ENCODE results near the gene COBL. TPM values are rescaled to one million over a fixed set of nuclear protein-coding genes. Genes with fewer than 3 reads are reported as not detected.

COBL gene
- total and polyA plus RNA-seq, 9 of the 15 experiments (the other 6 are each of a cell fraction or from before 2014, with no cell fraction given) = 0.01 to 2.4 (median 0.09) TPM; not detected in 3

- Histone ChIP-seq H3K9ac (ENCODE audit: insufficient read depth in 1 of 2, low read depth in 2 of 2, low read length in 2 of 2) (no peak overlapping the region), H3K4me3 (no peak overlapping the region), H3K9me3 (replicated peaks; ENCODE audit: control insufficient read depth, insufficient read depth, low read depth, low read length) (no peaks in the 10 kb centered on the region), H3K4me2 (ENCODE audit: insufficient read depth, low read length) (no peak overlapping the region), H3K27ac (ENCODE audit: extremely low read depth, low read depth, low read length) (no peak overlapping the region), H4K20me1 (replicated peaks; ENCODE audit: control insufficient read depth, insufficient read depth, low read length) (no peaks in the 10 kb centered on the region), H3K4me1 (replicated peaks in 1 of 2; ENCODE audit: control insufficient read depth in 2 of 2, insufficient read depth in 2 of 2, low read length in 2 of 2) (no peaks in the 10 kb centered on the region), H3K36me3 (ENCODE audit: control insufficient read depth, insufficient read depth, low read length) (no peaks in the 10 kb centered on the region), H3K27me3 (ENCODE audit: control insufficient read depth in 2 of 2, insufficient read depth in 2 of 2, low read length in 2 of 2) (peaks cover 0 to 5% of the 10 kb centered on the region in 2 experiments; a peak in 3 of 5 replicates), H3K9me1 (ENCODE audit: control insufficient read depth, insufficient read depth, low read length) (no peaks in the 10 kb centered on the region), H3K79me2 (ENCODE audit: control insufficient read depth, insufficient read depth, low read length) (no peaks in the 10 kb centered on the region), H2AFZ (ENCODE audit: low read depth, low read length) (no peak overlapping the region)
- CTCF ChIA-PET (ENCODE audit: low intra/inter-chr PET ratio) = no interaction called here
- no TSS peak for BruUV-seq (replicated peaks)
- in situ Hi-C loops (cut with MboI) (no loop called here), intact Hi-C loops (cut with micrococcal nuclease) (no loop called here)
- DNase-seq (ENCODE audit: extremely low read depth in 1 of 4, low spot score in 3 of 4) = no peak
- POLR2A ChIA-PET = interaction anchor here (0.7 kb wide), 1 partner anchor 79 kb away, joined by 3 read pairs; no protein-coding TSS in a partner anchor
- no peak for FAIRE-seq
- WGBS (ENCODE audit: insufficient coverage, low coverage, missing lambda C conversion rate) = 8% methylated on average over 6 of the region's 6 CpGs
- ATAC-seq = no peak
- TF ChIP-seq STAG1 (CRISPR knock-in tag; IDR thresholded peaks at IDR 0.05; ENCODE audit: borderline replicate concordance) (no peak), GABPB1 (CRISPR knock-in tag; IDR thresholded peaks at IDR 0.05) (no peak), CHD1 (IDR thresholded peaks at IDR 0.05; ENCODE audit: low read length) (no peak), TCF7L2 (IDR thresholded peaks at IDR 0.05; ENCODE audit: low read depth, low read length) (no peak), ZFP36 (IDR thresholded peaks at IDR 0.05; ENCODE audit: low read depth, low read length, partially characterized antibody) (no peak), ZKSCAN8 (CRISPR knock-in tag; IDR thresholded peaks at IDR 0.05) (no peak), KLF13 (tag; IDR thresholded peaks at IDR 0.05; ENCODE audit: borderline replicate concordance, low read depth) (no peak), SPI1 (IDR thresholded peaks at IDR 0.05; ENCODE audit: borderline replicate concordance, low read depth, low read length) (no peak), CUX1 (CRISPR knock-in tag; IDR thresholded peaks at IDR 0.05) (no peak), COPS2 (conservative IDR thresholded peaks at IDR 0.05) (no peak)
Observed at GRCh38 chr7:51340936-51341335, 24.3 kb upstream of the COBL start.
